SK-N-SH (cell line): Measurements from ENCODE around the gene FAM83D. TPM values are rescaled to one million over a fixed set of nuclear protein-coding genes. Genes with fewer than 3 reads are reported as not detected.

Source experiments
- CTCF ChIA-PET: fragments of 300-600, 350-600 bp; formaldehyde crosslinking; extraction: SDS; loops from one replicate; lab custom pipeline; 2021; lab: Yijun Ruan, JAX
- POLR2A ChIA-PET: fragments of 350-600 bp; sonication (Branson Sonifier 250); formaldehyde crosslinking; extraction: SDS; loops from one replicate; lab custom pipeline; 2020; ENCODE audit warnings: antibody characterized with exemption, inconsistent platforms; lab: Yijun Ruan, JAX
- DNase-seq: peaks from one replicate; pipeline ENCODE4 v3.0.0; 2012
- H2AFZ ChIP-seq: fragments of 200-600 bp; sonication (generic); 2 replicates; pipeline ENCODE4 v1.8.1; 2016; ENCODE audit warnings: antibody characterized with exemption, mild to moderate bottlenecking, low read depth
- H3F3A ChIP-seq: fragments of 200-600 bp; sonication (generic); replicated peaks from 2 replicates; pipeline ENCODE3; 2016; ENCODE audit warnings: antibody characterized with exemption, mild to moderate bottlenecking; ENCODE audit not compliant: insufficient read depth
- H3K27ac ChIP-seq, 2 experiments: fragments of 200-500 bp in 1 of 2; fragments of 200-600 bp in 1 of 2; sonication (Bioruptor generic) in 1 of 2; sonication (generic), shearing (Covaris generic) in 1 of 2; 2 replicates each; pipeline versions ENCODE4 v1.5.1 to v1.6.1; 2014 to 2016; ENCODE audit warnings: low read depth in 2 of 2, inconsistent platforms in 1 of 2, low read length in 1 of 2, mild to moderate bottlenecking in 1 of 2, mixed read lengths in 1 of 2
- H3K27me3 ChIP-seq: fragments of 200-600 bp; sonication (generic), shearing (Covaris generic); 2 replicates; pipeline ENCODE4 v1.6.1; 2016; ENCODE audit warnings: mixed run types; ENCODE audit not compliant: insufficient read depth
- H3K36me3 ChIP-seq, 2 experiments: fragments of 200-500 bp in 1 of 2; fragments of 200-600 bp in 1 of 2; sonication (Bioruptor generic) in 1 of 2; sonication (generic) in 1 of 2; replicated peaks in 1 of 2; 2 replicates each; pipeline versions ENCODE3 to v1.5.1; 2014 to 2016; ENCODE audit warnings: low read length in 1 of 2, mild to moderate bottlenecking in 1 of 2; ENCODE audit not compliant: insufficient read depth in 2 of 2, control insufficient read depth in 1 of 2
- H3K4me1 ChIP-seq, 2 experiments: fragments of 200-500 bp in 1 of 2; fragments of 200-600 bp in 1 of 2; sonication (Bioruptor generic) in 1 of 2; sonication (generic), shearing (Covaris generic) in 1 of 2; 2 replicates each; pipeline versions ENCODE4 v1.5.1 to v1.6.1; 2014 to 2016; ENCODE audit warnings: low read depth in 1 of 2, low read length in 1 of 2, mixed run types in 1 of 2; ENCODE audit not compliant: insufficient read depth in 2 of 2, control insufficient read depth in 1 of 2
- H3K4me2 ChIP-seq: fragments of 200-600 bp; sonication (generic), shearing (Covaris generic); 2 replicates; pipeline ENCODE4 v1.6.1; 2017; ENCODE audit warnings: mixed run types
- H3K4me3 ChIP-seq, 2 experiments: fragments of 200-500 bp in 1 of 2; fragments of 200-600 bp in 1 of 2; sonication (Bioruptor generic) in 1 of 2; sonication (generic), shearing (Covaris generic) in 1 of 2; 2 replicates each; pipeline versions ENCODE4 v1.5.1 to v1.8.1; 2014 to 2016; ENCODE audit warnings: low read depth in 2 of 2, inconsistent platforms in 1 of 2, low read length in 1 of 2, mild to moderate bottlenecking in 1 of 2, mixed read lengths in 1 of 2, moderate library complexity in 1 of 2
- H3K79me2 ChIP-seq: fragments of 200-600 bp; sonication (generic); 2 replicates; pipeline ENCODE4 v1.8.1; 2017; ENCODE audit warnings: mild to moderate bottlenecking; ENCODE audit not compliant: insufficient read depth
- H3K9ac ChIP-seq: fragments of 200-600 bp; sonication (generic); 2 replicates; pipeline ENCODE4 v1.6.1; 2017; ENCODE audit warnings: mixed run types
- H3K9me2 ChIP-seq: fragments of 200-600 bp; sonication (generic); 2 replicates; pipeline ENCODE4 v1.6.1; 2017; ENCODE audit warnings: mixed run types
- H3K9me3 ChIP-seq: fragments of 200-600 bp; sonication (generic); 2 replicates; pipeline ENCODE4 v1.6.1; 2017; ENCODE audit warnings: mixed run types, mild to moderate bottlenecking, moderate library complexity
- H4K20me1 ChIP-seq: fragments of 200-600 bp; sonication (generic); 2 replicates; pipeline ENCODE4 v1.6.1; 2017; ENCODE audit warnings: mild to moderate bottlenecking, mixed run types; ENCODE audit not compliant: insufficient read depth
- CHD2 ChIP-seq: fragments of 150-350 bp; IDR thresholded peaks from 2 replicates; pipeline ENCODE4 v1.6.1; 2018; ENCODE audit warnings: low read length; ENCODE audit not compliant: partially characterized antibody
- EP300 ChIP-seq, 2 experiments: IDR thresholded peaks; 2 replicates each; pipeline versions ENCODE4 v1.4.0 to v1.6.1; 2012; ENCODE audit warnings: borderline replicate concordance in 1 of 2, low read depth in 1 of 2, low read length in 1 of 2
- EZH2phosphoT487 ChIP-seq: fragments of 200-600 bp; sonication (generic); IDR thresholded peaks from 2 replicates; pipeline ENCODE4 v1.6.1; 2017; ENCODE audit warnings: low read depth, mixed run types, mild to moderate bottlenecking, antibody characterized with exemption, moderate library complexity, borderline replicate concordance
- GATA2 ChIP-seq: sonication (generic); formaldehyde crosslinking; IDR thresholded peaks from 2 replicates; pipeline ENCODE4 v1.5.0; 2020; ENCODE audit warnings: mild to moderate bottlenecking, missing genetic modification reagents
- NFIC ChIP-seq: IDR thresholded peaks from 2 replicates; pipeline ENCODE4 v1.4.0; 2012; ENCODE audit warnings: borderline replicate concordance
- RAD21 ChIP-seq: IDR thresholded peaks from 2 replicates; pipeline ENCODE4 v1.6.1; 2012; ENCODE audit warnings: mild to moderate bottlenecking, low read length
- YY1 ChIP-seq: IDR thresholded peaks from 2 replicates; pipeline ENCODE4 v1.4.0; 2012; ENCODE audit warnings: low read depth, mild to moderate bottlenecking
- WGBS: methylation state at CpG from one replicate; pipeline ENCODE4 v1.1.6; 2017; ENCODE audit warnings: low lambda C conversion rate; 5-methylcytosine and 5-hydroxymethylcytosine counted together
- polyA plus RNA-seq, 3 experiments: library from polyadenylated mRNA; depleted of rRNA; stranded (reverse); fragments of >200 nt; gene quantifications; 2 replicates each; pipeline ENCODE4 v1.2.3, GENCODE V29; 2012
- TF ChIP-seq, protein P1 (sequence below): IDR thresholded peaks from 2 replicates; pipeline ENCODE4 v1.6.1; 2012; ENCODE audit warnings: mild to moderate bottlenecking, low read depth, low read length, moderate library complexity
- TF ChIP-seq, protein P2 (sequence below): IDR thresholded peaks from 2 replicates; pipeline ENCODE4 v1.4.0; 2012; ENCODE audit warnings: low read depth, borderline replicate concordance
- TF ChIP-seq, protein P3 (sequence below): fragments of 150-350 bp; IDR thresholded peaks from 2 replicates; pipeline ENCODE4 v1.6.1; 2017; ENCODE audit warnings: antibody characterized with exemption, low read length, low read depth, borderline replicate concordance
- TF ChIP-seq, protein P4 (sequence below): IDR thresholded peaks from 2 replicates; pipeline ENCODE4 v1.4.0; 2012; ENCODE audit warnings: low read depth, borderline replicate concordance

The FAM83D gene
- polyA plus RNA-seq, 1 of the 3 experiments (the other 2 are of a cell fraction), result 21.5 TPM

DNA sequence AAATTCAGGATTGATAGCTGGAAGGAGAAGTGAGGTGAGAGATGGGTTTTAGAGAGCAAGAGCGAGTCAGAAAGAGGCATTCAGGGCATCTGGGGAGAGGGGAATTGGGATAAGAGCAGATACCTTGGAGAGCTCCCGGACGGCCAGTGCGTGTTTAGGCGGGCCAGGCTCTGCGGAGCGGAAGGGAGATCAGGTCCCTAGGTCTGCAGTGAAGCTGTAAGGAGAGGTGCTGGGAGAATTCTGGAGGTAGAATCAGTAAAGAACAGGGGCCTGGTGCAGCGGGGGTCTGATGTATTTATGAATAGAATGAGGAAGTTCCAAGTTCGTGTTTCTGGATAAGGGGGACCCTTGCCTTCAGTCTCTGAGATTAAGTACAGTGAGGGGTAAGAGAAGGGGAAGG lies 47.4 kb upstream of the FAM83D start:
- ChIA-PET CTCF (interaction anchor here (1.5 to 2.0 kb wide), 3 partner anchors 9 to 229 kb away, joined by 3 to 7 read pairs (median 5); no protein-coding TSS in a partner anchor), POLR2A (interaction anchor here (1.4 to 1.7 kb wide), 2 partner anchors 15 to 73 kb away, joined by 5 to 6 read pairs; partner anchors contain the start of gene PPP1R16B)
- DNase-seq, result no peak
- 70% methylated on average over 9 of the region's 9 CpGs for WGBS
- Histone ChIP-seq H2AFZ (no peak overlapping the region), H4K20me1 (no peaks in the 10 kb centered on the region), H3K9me3 (no peaks in the 10 kb centered on the region), H3K36me3 (no peaks in the 10 kb centered on the region), H3K4me3 (no peak overlapping the region), H3K9me2 (no peaks in the 10 kb centered on the region), H3K9ac (no peak overlapping the region), H3K4me2 (no peak overlapping the region), H3F3A (no peaks in the 10 kb centered on the region), H3K4me1 (peaks cover 0 to 83% of the 10 kb centered on the region in 2 experiments; a peak in 2 of 4 replicates), H3K27me3 (peaks cover 16% of the 10 kb centered on the region; the same call in 1 of the 2 replicates), H3K79me2 (no peaks in the 10 kb centered on the region), H3K27ac (peak overlapping the region in 1 of 2 experiments; percentile 100; a peak in 2 of 4 replicates)
- TF ChIP-seq, protein P1, sequence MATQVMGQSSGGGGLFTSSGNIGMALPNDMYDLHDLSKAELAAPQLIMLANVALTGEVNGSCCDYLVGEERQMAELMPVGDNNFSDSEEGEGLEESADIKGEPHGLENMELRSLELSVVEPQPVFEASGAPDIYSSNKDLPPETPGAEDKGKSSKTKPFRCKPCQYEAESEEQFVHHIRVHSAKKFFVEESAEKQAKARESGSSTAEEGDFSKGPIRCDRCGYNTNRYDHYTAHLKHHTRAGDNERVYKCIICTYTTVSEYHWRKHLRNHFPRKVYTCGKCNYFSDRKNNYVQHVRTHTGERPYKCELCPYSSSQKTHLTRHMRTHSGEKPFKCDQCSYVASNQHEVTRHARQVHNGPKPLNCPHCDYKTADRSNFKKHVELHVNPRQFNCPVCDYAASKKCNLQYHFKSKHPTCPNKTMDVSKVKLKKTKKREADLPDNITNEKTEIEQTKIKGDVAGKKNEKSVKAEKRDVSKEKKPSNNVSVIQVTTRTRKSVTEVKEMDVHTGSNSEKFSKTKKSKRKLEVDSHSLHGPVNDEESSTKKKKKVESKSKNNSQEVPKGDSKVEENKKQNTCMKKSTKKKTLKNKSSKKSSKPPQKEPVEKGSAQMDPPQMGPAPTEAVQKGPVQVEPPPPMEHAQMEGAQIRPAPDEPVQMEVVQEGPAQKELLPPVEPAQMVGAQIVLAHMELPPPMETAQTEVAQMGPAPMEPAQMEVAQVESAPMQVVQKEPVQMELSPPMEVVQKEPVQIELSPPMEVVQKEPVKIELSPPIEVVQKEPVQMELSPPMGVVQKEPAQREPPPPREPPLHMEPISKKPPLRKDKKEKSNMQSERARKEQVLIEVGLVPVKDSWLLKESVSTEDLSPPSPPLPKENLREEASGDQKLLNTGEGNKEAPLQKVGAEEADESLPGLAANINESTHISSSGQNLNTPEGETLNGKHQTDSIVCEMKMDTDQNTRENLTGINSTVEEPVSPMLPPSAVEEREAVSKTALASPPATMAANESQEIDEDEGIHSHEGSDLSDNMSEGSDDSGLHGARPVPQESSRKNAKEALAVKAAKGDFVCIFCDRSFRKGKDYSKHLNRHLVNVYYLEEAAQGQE, result peak; percentile 92
- no peak for TF ChIP-seq EZH2phosphoT487

DNA sequence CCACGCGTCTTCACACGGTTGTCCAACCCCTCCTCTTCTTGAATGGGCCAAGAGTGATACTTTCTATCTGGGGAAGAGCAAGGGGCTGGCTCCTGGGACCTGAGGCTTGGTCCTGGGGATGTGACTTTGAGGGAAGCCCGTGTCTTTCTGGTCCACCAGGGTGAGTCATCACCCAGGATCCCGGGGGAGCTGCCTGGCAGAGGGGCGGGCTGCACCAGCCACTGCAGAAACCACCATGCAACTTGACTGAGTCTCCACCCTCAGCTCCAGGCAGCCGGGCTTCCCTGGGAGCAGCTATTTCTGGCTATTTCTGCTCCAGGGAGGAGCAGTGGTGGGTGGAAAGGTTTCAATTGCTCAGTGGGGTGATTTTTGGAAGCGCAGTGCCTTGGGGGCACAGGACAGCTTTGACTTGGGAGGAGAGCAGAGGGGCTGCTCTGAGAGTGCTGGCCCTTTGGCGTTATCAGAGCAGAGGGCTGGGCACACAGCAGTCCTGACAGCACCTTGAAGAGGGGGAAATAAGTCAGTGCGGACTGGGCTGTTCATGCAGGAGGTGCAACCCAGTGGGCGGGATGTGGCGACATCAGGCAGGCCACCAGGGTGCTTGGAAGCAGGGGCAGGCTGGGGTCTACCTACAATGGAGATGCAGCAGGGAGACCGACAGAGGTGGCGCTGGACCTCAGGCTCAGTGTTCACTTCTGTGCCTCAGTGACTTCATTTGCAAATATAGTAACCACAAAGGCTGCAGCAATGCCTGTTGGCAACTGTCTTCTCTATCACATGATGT lies 45.1 kb upstream of the FAM83D start:
- Histone ChIP-seq H3K4me3 (no peak overlapping the region), H3K36me3 (no peaks in the 10 kb centered on the region), H3K9me2 (no peaks in the 10 kb centered on the region), H3K9me3 (no peaks in the 10 kb centered on the region), H2AFZ (no peak overlapping the region), H3K9ac (no peak overlapping the region), H3K27me3 (peaks cover 8% of the 10 kb centered on the region; the same call in 1 of the 2 replicates), H3K79me2 (no peaks in the 10 kb centered on the region), H3K4me2 (no peak overlapping the region), H3K27ac (peak overlapping the region in 1 of 2 experiments; percentile 99; a peak in 2 of 4 replicates), H3K4me1 (peaks cover 0 to 78% of the 10 kb centered on the region in 2 experiments; a peak in 2 of 4 replicates), H3F3A (no peaks in the 10 kb centered on the region), H4K20me1 (no peaks in the 10 kb centered on the region)
- DNase-seq, result no peak
- CTCF ChIA-PET, result interaction anchor here (3.9 kb wide), 1 partner anchor 13 kb away, joined by 52 read pairs; no protein-coding TSS in a partner anchor
- WGBS, result 57% methylated on average over 12 of the region's 14 CpGs
- POLR2A ChIA-PET, result interaction anchor here (1.7 kb wide), 1 partner anchor 12 kb away, joined by 6 read pairs; no protein-coding TSS in a partner anchor
- TF ChIP-seq, protein P2, sequence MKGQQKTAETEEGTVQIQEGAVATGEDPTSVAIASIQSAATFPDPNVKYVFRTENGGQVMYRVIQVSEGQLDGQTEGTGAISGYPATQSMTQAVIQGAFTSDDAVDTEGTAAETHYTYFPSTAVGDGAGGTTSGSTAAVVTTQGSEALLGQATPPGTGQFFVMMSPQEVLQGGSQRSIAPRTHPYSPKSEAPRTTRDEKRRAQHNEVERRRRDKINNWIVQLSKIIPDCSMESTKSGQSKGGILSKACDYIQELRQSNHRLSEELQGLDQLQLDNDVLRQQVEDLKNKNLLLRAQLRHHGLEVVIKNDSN, result no peak
- TF ChIP-seq NFIC (no peak), YY1 (no peak), RAD21 (no peak), EP300 (IDR thresholded peaks at IDR 0.05; ENCODE audit: borderline replicate concordance in 1 of 2, low read depth in 1 of 2, low read length in 1 of 2) (no peak), CHD2 (no peak), GATA2 (CRISPR knock-in tag) (no peak)
- TF ChIP-seq, protein P3, sequence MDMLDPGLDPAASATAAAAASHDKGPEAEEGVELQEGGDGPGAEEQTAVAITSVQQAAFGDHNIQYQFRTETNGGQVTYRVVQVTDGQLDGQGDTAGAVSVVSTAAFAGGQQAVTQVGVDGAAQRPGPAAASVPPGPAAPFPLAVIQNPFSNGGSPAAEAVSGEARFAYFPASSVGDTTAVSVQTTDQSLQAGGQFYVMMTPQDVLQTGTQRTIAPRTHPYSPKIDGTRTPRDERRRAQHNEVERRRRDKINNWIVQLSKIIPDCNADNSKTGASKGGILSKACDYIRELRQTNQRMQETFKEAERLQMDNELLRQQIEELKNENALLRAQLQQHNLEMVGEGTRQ, result no peak
- TF ChIP-seq, protein P4, sequence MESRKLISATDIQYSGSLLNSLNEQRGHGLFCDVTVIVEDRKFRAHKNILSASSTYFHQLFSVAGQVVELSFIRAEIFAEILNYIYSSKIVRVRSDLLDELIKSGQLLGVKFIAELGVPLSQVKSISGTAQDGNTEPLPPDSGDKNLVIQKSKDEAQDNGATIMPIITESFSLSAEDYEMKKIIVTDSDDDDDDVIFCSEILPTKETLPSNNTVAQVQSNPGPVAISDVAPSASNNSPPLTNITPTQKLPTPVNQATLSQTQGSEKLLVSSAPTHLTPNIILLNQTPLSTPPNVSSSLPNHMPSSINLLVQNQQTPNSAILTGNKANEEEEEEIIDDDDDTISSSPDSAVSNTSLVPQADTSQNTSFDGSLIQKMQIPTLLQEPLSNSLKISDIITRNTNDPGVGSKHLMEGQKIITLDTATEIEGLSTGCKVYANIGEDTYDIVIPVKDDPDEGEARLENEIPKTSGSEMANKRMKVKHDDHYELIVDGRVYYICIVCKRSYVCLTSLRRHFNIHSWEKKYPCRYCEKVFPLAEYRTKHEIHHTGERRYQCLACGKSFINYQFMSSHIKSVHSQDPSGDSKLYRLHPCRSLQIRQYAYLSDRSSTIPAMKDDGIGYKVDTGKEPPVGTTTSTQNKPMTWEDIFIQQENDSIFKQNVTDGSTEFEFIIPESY, result no peak
- TF ChIP-seq, protein P1, result no peak
